C4-2B (cell line): ENCODE measurements around the gene RPS2.

Source experiments
- H3K27ac ChIP-seq: fragments of 450-650 bp; 2 replicates; pipeline ENCODE4 v1.5.1; 2017
- ZFX ChIP-seq: fragments of 450-650 bp; IDR thresholded peaks from 2 replicates; pipeline ENCODE4 v1.6.1; 2017
- TF ChIP-seq, protein P1 (sequence below): fragments of 450-650 bp; conservative IDR thresholded peaks from 2 replicates; pipeline ENCODE4 v1.5.1; 2017; ENCODE audit warnings: mild to moderate bottlenecking

The RPS2 gene

DNA sequence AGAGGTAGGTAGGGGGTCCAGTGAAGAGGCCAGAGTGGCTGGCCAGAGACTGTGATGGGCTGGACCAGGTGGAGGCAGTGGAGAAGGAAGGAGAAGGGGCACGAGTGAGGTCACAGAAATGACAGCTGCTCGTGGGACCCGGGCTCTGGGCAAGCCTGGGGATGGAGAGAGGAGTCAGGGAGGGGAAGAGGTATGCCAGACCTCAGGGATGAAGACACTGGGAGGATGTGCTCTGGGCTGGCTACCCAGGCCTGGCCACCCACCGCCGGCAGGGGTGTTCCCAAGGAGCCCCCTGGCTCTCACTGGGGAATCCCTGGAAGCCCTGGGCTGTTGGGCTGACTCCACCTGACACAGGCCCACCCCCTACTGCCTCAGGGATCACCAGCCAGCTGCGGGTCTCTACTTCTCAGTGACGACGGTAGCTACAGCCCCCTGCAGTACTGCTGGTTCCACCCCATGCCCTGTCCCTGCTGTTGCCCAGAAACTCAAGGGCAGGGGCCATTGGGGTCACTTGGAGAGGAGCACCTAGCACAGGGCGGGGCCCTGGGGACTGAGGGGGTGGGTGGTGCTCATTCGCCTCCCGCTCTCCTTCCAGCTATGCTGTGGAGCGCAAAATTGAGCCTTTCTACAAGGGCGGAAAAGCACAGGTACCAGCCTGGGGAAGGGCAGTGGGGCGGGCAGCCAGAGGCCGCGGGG is 9.0 kb upstream of the RPS2 start:
- no peak overlapping the region; the same call in 1 of the 2 replicates for H3K27ac ChIP-seq
- TF ChIP-seq ZFX: no peak
- TF ChIP-seq, protein P1, sequence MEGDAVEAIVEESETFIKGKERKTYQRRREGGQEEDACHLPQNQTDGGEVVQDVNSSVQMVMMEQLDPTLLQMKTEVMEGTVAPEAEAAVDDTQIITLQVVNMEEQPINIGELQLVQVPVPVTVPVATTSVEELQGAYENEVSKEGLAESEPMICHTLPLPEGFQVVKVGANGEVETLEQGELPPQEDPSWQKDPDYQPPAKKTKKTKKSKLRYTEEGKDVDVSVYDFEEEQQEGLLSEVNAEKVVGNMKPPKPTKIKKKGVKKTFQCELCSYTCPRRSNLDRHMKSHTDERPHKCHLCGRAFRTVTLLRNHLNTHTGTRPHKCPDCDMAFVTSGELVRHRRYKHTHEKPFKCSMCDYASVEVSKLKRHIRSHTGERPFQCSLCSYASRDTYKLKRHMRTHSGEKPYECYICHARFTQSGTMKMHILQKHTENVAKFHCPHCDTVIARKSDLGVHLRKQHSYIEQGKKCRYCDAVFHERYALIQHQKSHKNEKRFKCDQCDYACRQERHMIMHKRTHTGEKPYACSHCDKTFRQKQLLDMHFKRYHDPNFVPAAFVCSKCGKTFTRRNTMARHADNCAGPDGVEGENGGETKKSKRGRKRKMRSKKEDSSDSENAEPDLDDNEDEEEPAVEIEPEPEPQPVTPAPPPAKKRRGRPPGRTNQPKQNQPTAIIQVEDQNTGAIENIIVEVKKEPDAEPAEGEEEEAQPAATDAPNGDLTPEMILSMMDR: no peak

DNA sequence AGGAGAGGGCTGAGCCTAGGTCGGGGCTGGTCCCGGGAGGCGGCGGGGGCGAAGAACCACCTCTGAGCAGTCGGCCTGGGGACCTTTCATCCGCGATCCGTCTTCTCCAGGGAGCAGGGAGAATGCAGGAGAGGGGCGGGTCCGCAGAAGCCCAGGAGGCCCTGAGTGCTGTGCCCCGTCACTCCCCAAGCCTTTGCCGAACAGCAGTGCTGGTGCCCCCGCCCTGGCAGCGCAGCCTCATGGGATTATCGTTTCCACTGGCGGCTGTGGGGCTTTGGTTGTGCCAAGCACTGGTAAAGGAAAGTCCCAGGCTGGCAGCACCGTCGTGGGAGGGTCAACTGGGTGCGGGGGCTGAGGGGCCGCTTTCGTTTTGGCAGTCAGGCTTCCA is 7.9 kb upstream of the RPS2 start:
- H3K27ac ChIP-seq: peak overlapping the region; percentile 89
- TF ChIP-seq, protein P1: no peak

DNA sequence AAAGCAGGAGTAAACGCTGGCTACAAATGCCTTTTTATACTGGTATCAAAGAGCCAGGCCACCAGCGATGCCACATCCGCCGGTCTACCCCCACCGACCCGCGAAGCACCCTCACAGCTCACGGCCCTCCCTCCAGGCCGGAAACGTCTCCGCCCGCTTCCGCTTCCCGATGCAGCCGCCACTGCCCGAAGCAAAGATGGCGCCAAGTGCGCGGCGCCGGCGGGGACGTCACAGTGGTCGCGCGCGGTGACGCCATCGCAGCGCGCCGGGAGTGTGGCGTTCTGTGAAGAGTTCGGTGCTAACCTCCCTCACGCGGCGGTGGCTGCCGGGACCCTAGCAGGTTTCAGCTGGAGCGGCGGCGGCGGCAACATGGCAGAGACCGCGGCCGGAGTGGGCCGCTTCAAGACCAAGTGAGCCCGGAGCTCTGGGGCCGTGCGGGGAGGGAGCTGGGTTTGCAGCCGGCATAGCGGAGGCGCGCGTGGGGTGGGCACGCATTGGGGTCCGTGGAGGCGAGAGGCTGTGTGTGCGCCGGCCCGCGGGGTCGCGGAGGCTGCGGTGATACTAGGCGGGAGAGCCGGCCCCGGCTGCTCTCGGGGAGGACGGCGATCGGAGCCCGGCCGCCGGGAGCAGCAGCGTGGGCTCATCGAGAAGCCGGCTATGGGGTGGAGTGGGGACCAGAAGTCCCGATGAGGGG is 7.3 kb upstream of the RPS2 start, which contains the start of gene TBL3:
Gene TBL3, plus strand, starts transcription at position 258 of the 694 bp plus-strand sequence. Its CDS starts 112 bp downstream, at position 370.
- H3K27ac ChIP-seq: peak within 1 kb of the TSS; percentile 89
- TF ChIP-seq ZFX: peak; percentile 22; the same call in 1 of the 2 replicates
- TF ChIP-seq, protein P1: no peak

DNA sequence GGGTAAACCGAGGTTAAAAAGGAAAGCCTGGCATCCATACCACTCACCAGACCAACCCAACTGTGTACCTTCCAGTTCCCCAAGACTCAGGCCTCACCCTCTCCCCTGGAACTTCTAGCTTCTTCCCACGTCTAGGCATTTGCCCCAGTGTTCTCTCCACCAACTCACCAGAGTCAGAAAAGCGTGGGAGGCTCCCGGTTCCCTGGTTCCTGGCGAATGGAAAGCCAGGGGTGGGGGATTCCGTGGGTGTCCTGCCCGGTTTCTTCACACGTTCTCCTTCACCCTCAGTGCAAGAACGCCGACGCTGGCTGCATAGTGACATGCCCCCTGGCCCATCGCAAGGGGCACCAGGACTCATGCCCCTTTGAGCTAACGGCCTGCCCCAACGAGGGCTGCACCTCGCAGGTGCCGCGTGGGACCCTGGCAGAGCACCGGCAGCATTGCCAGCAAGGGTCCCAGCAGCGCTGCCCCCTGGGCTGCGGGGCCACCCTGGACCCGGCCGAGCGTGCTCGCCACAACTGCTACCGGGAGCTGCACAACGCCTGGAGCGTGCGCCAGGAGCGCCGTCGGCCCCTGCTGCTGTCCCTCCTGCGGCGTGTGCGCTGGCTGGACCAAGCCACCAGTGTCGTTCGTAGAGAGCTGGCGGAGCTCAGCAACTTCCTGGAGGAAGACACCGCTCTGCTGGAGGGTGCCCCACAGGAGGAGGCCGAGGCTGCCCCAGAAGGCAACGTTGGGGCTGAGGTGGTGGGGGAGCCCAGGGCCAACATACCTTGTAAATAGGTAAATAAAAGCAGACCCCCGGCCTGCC is 3.7 kb upstream of the RPS2 start:
- TF ChIP-seq, protein P1: no peak
- TF ChIP-seq ZFX: no peak

DNA sequence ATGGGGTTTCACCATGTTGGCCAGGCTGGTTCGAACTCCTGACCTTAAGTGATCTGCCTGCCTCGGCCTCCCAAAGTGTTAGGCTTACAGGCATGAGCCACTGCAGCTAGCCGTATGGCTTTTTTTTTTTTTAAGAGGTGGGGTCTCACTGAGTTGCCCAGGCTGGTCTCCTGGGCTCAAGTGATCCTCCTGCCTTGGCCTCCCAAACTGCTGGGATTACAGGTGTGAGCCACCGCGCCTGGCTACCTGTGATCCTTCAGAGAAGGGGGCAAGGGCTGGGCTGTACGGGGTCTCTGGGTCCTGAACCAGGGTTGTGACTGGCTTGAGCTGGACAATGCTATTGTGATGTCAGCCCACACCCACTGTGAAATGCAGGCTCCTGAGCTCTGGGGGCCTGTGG is 1.8 kb upstream of the RPS2 start, which contains the start of gene RNF151:
Gene RNF151, plus strand, starts transcription at position 397 of the 400 bp plus-strand sequence. CDS start 26 bp downstream, outside the sequence.
- peak within 1 kb of the TSS; percentile 97 for H3K27ac ChIP-seq

More for the DNA sequence above, 3.7 kb upstream of the RPS2 start:
- H3K27ac ChIP-seq: no peak overlapping the region

DNA sequence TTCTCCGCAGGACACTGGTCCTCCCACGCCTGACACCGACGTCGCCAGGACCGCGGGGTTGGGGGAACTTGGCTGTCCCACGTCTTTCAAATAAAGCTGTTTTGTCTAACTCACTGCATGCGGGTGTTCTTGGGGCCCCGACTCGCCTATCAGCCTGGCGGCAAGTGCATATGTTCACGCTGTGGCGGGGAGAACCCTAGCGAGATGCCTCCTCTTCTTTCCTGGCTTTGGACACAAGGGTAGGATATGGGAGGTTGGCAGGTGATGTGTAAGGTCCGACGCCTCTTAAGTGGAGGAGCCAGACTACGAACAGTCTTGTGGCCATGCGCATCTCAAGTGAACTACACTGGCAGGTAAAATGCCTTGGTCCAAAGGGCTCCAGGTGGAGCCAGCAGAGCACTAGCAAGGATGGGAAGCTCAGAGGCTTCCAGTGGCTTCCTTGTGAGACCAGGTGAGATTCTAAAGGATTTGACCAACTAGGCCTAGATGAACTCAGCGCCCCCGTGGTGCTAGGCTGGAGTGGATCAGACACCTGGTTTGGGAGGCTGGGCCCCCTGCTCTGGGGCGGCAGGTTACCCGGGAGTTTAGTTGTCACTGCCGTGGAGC is 873 bp upstream of the RPS2 start:
- TF ChIP-seq ZFX: no peak
- TF ChIP-seq, protein P1: no peak
- H3K27ac ChIP-seq: peak overlapping the region; percentile 97

More for the DNA sequence above, 1.8 kb upstream of the RPS2 start, which contains the start of gene RNF151:
- TF ChIP-seq, protein P1: no peak
- no peak for TF ChIP-seq ZFX
